GM19468 (cell line): Measurements from ENCODE around the gene BTF3L4.
"Not testable (repeated sequence)": the region's sequence is repeated elsewhere in the genome, so short reads cannot be mapped to it uniquely, and the experiment has no call there.

Experiments
- ATAC-seq: cut with Tn5 transposase; IDR thresholded peaks from one replicate; pipeline ENCODE4 v1.9.1; 2021; ENCODE audit warnings: mild to moderate bottlenecking, moderate library complexity, moderate number of reproducible peaks; ENCODE audit not compliant: unreplicated experiment; ENCODE audit errors: extremely low read depth

Gene BTF3L4

DNA sequence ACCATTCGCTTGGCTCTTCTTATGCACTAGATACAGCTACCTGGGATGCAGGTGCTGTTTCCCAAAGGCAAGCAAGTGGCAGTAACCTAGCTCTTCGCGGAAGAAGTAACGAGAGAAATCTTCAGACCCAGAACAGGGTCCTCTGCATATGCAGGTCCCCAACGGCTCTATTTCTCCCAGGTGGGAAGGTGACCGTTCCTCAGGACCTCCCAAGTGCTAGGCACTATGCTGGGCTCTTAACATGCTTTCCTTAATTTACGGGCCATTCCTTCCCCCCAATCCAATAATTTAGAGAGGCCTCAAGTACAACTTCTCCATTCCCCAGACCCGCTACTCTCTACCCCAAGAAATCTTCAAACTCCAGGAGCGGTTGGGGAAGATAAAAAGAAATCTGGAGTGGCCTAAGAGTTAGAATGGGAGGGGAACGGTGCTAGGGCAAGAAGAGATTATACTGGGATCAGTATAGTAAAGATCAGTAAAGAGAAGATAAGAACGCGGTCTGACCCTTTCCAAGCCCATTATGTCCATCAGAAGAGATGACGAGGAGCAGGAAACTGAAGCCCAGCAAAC is 1.5 kb upstream of the BTF3L4 start:
- ATAC-seq = no peak

DNA sequence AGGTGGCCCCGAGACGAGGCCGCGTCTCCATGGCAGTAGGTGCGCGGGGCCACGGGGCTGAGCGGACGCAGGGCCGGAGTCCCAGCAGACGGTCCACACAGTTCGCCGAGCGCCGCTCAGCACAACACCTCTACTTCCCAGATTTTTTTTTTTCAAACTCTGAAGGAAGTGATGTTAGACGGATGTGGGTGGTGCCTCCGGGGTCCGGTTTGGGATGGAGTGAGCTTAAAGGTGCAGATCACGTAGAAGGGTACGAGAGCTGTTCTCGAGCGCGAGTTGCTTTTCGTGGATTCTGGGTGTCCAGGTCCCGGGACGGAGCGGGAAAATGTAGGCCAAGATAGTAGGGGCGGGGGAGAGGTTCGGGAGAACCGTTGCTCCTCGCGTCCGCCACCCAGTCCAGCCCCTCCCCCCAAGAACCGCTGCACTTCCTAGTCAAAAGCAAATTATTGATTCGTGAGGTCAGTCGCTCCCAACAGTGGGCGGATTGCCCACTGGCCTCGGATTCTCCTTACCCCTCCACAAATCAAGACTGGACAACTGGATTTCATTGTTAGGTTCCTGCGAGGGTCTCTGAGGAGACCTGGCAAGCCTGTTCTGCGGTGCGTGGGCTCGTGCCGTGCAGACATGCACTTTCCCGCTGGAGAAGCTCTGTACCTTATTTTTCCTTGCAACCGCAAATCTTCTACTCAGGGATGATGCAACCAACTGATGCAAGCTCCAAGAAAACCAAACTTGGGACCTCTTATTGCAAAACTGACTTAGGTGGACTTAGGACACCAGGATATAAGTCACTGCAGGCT is 829 bp upstream of the BTF3L4 start, which contains the start of gene TXNDC12:
TXNDC12 (minus strand) TSS at position 126 of the 800 bp plus-strand sequence; CDS start at position 31, 95 bp downstream.
- no peak for ATAC-seq

DNA sequence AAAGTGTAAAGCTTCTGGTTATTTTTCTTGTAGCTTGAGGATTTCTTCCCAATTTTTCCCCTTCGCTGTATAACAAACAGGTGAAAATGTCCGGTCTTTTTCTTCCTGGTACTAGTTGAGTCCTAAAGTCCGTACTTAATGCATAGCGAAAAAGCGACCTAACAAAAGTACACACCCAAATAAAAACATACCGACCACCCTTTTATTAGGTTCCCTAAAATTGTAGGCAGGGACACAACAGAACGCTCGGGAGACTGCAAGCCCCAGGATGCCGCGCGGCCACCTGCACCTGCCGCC is 281 bp upstream of the BTF3L4 start:
- no peak for ATAC-seq

DNA sequence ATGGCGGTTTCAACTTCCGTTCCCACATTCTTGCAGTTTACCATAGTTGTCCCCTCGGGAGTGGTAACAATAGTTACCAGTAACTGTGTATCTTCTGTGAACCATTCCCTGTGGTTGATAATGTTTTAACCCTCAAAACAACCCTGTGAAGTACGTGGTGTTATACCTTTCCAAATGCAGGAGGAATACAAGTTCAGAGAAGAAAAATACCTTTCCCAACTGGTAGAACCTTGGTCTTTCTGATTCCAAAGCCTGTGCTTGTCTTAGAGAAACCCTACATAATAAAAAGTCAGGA is 789 bp downstream of the BTF3L4 start:
- ATAC-seq = peak; percentile 3

DNA sequence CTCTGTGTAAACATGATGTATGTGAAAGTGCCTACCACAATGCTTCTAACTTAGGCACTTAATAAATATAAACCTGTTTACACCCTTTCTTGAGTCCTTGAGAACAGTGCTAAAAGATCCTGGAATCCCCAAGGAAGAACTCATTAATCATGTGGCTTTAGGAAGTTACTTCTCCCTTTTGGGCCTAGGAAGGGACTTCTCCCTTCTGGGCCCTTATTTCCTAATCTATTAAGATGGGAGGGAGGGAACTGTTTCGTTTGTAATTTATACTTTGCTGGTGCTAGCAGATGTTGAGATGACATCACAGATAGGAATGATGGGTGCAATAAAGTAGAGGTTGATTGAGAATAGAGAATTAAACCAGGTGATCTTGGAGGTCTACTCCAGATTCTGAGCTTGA is 1.2 kb downstream of the BTF3L4 start:
- no peak for ATAC-seq

DNA sequence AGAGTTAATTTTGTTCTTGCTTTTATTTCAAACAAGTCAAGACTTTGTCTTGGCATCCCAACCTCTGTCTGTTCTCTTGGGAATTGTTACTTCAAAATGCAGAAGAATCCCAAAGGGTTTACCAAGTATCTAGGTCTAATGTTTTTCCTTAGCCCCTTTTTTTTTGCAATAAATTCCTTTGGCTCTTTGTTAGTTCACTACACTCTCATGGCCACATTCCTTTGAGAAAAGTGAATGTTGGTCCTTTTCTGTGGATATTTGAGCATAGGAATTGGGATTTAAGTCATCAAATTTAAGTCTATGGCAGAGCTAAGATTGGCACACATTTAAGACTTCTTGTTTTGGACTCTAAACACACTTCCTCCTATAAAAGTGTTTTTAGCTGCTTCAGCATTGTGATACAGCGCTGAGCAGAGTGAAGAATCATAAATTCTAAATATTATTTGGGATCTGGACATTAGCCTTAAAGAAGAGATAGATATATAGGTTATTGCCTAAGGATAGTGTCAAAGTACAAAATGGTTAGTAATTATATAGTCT is 1.9 kb downstream of the BTF3L4 start:
- no peak for ATAC-seq

DNA sequence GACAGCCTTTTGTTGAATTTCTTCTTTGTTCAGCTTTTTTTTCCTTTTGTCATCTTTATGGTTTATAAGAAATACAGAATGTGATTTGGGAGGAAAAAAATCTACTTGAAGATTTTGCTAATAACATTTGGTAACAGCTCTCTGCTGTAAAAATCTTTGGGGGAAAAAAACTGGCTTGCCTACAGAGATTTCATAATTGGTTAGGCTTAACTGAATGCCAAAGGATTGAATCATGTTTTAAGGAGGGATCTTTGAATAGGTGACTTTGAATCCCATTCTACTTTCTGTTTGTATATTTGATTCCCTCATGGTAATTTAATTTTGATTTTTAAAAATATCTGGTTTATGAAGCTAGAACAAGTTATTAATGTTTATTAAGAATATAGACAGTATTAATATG is 3.2 kb downstream of the BTF3L4 start:
- no peak for ATAC-seq

DNA sequence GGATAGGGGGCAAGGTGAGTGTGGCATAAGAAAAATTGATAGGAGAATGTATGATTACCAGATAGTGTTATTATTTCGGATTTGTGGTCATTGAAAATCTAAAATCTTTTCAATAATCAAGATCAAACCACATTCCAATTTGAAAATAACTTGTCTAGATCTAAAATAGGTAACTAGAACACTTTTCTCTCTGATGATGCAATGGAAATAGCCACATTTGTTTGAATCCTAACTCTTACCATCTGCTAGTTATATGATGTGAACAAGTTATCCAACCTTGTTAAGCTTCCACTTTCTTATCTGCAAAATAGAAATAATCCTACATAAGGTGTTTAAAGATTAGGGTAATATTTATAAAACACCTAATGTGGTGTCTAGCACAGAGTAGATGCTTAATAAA is 3.8 kb downstream of the BTF3L4 start:
- no peak for ATAC-seq

DNA sequence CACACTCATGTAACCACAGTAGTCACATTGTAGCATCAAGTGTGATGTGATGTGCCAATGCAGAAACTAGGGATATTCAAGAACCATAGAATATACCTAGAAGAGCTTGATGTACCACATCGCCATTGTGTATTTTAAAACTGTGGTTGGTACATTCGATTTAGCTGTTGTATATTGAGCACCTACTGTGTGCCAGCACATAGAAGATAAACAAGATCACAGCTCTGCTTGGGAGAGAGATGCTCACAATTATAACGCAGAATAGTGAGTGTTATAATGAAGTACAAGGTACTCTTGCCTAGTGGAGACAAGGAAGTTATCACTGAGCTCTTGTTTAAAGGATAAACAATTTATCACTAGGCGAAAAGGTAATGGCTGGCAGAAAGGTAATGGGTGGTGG is 4.7 kb downstream of the BTF3L4 start:
- no peak for ATAC-seq

DNA sequence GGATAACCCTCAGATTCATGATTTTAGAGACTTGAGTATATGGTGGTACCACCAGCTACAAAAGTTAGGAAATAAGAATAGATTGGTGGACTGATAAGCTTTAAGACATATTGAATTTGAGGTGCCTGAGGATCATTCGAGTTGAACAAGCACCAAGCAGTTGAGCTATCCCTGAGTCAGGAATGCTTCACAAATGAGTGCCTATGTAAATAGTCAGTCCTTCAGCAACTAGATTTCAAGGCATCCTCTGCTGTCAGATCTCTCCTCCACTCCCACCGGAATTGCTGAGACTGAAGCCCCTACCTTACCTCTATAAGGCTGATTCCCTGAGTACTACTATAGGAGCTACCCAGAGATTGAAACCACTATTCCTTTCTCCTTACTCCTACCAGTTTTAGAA is 7.1 kb downstream of the BTF3L4 start:
- ATAC-seq = no peak

DNA sequence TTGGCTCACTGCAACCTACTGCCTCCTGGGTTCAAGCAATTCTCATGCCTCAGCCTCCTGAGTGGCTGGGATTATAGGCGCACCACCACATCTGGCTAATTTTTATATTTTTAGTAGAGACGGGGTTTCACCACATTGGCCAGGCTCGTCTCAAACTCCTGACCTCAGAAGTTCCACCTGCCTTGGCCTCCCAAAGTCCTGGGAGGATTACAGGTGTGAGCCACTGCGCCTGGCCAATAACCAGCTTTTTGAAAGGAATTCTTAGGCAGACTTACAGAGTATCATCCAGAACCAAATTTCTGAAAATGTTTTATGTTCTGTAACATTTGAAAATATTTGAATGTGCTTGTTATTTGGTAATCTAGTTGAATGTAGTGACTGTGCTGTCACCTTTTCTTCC is 14.6 kb downstream of the BTF3L4 start:
- no peak for ATAC-seq

DNA sequence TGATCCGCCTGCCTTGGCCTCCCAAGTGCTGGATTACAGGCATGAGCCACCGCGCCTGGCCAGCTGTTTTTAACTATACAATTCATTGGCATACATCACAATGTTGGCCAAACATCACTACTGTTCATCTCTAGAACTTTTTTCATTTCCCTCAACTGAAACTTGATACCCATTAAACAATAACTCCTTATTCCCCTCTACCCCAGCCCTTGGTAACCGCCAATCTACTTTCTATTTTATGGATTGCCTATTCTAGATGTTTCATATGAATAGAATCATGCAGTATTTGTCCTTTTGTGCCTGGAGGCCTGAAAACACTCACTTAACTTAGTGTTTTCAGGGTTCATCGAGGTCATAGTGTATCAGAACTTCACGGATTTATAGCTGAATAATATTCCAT is 16.2 kb downstream of the BTF3L4 start:
- ATAC-seq = no peak

DNA sequence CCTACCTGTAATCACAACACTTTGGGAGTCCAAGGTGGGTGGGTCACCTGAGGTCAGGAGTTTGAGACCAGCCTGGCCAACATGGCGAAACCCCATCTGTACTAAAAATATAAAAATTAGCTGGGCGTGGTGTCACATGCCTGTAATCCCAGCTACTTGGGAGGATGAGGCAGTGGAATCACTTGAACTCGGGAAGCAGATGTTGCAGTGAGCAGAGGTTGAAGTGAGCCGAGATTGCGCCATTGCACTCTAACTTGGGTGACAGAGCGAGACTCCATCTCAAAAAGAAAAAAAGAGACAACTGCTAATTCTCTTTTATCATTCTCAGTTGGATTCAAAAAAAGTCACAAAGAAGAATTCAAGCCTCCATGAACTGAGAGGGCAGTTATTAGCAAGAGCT is 21.2 kb downstream of the BTF3L4 start:
- ATAC-seq = not testable (repeated sequence)

DNA sequence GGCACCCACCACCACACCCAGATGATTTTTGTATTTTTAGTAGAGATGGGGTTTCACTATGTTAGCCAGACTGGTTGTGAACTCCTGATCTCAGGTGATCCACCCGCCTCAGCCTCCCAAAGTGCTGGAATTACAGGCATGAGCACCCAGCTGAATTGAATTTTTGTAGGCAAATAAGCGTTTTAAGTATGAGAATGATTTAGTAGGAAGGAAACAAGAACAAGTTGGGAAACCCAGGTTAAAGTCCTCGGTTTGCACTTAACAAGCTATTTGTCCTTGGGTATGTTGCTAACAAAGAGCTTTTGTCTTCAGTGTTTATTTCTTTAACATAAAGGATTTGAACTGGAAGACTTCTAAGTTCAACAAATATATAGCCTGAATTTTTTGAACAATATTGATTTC is 23.9 kb downstream of the BTF3L4 start:
- no peak for ATAC-seq

DNA sequence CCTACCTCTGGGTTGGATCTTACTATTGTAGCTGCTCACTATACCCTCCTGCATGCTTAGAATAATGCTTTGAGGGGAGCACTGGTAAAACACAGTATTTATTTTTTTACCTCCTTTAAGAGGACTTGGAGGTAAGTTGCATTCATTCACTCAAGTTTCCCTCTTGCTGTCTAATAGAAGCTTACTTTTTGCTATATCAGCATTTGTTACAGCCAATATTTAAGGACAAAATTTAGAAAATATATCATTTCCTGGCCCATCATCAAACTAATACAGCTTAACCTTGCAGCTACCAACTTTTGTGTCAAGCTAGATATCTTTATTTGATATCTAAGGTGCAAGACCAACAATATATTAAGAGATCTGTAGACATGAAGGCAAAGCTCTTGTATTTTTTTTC is 31.8 kb downstream of the BTF3L4 start:
- not testable (repeated sequence) for ATAC-seq

DNA sequence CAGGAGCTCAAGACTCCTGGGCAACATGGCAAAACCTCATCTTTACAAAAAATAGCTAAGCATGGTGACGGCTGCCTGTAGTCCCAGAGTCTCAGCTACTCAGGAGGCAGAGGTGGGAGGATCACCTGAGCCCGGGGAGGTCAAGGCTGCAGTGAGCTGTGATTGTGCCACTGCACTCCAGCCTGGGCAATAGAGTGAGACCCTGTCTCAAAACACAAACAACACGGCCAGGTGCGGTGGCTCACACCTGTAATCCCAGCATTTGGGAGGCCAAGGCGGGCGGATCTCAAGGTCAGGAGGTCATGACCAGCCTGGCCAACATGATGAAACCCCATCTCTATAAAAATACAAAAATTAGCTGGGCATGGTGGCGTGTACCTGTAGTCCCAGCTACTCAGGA is 38.2 kb downstream of the BTF3L4 start:
- not testable (repeated sequence) for ATAC-seq

DNA sequence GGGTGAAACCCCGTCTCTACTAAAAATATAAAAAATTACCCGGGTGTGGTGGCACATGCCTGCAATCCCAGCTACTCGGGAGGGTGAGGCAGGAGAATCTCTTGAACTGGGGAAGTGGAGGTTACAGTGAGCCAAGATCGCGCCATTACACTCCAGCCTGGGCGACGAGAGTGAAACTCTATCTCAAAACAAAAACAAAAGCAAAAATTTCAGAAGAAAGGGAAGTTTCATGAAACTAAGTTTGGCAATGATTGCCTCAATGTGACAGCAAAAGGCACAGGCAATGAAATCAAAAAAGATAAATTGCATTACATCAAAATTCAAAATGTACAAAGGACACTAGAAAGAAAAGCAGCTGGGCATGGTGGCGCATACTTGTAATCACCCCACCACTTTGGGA is 40.1 kb downstream of the BTF3L4 start:
- ATAC-seq = no peak

DNA sequence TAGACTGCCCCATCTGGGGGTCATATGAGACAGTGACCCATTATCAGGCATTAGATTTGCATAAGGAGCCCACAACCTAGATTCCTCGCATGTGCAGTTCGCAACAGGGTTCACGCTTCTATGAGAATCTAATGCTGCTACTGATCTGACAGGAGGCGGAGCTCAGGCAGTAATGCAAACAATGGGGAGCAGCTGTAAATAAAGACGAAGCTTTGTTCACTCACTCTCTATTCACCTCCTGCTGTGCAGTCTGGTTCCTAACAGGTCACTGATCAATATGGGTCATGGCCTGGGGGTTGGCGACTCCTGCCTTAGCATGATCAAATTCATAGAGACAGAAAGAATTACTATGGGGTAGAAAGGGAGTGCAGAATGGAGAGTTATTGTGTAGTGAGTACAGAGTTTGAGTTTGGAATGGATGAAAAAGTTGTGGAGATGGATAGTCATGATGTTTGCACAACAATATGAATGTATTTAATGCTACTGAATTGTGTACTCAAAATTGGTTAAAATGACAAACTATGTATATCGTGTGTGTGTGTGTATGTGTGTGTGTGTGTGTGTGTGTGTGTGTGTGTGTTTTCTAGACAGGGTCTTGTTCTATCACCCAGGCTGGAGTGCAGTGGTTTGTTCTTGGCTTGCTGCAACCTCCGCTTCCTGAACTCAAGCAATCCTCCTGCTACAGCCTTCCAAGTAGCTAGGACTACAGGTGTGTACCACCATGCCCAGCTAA is 42.2 kb downstream of the BTF3L4 start:
- no peak for ATAC-seq

DNA sequence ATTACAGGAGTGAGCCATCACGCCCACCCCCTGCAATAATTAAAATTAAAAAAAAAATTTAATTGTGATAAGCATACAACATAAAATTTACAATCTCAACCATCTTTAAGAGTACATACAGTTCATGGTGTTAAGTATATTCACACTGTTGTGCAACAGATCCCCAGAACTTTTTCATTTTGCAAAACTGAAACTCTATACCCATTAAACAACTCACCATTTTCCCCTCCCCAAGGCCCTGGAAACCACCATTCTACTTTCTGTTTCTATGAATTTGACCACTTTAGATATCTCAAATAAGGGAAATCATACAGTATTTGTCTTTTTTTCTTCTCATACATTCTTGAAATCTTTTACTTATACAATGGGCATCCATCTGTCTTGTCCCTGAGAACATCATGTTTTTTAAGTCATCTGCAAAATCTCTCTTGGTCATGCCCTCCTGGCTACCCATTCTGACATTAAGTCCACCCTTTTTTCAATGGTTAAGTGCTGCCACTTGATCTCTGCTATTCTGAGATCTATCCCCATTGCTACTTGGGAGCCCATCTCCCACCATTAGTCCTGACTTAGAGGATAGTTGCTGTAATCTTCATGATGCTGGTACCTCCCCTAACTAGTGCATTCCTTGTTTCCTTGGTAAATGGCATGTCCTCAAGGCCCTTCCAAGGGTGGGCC is 46.4 kb downstream of the BTF3L4 start:
- peak; percentile 55 for ATAC-seq

DNA sequence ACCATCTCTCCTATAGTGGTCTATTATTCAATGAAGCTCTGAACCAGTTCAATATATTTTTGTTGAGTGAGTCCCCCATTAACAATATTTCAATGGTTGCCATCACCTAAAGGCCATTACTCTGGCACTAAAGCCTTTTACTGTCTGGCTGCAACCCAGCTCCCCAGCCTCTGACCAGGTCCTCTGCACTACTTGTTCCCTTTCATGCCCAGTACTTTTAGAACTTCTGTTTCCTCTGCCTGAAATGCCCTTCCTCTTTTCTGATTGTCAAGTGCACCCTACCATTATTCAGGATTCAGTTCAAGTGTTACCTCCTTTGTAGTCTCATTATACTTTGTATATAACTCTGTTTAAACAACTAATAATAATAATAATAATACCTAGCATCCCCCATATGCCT is 55.4 kb downstream of the BTF3L4 start:
- no peak for ATAC-seq

DNA sequence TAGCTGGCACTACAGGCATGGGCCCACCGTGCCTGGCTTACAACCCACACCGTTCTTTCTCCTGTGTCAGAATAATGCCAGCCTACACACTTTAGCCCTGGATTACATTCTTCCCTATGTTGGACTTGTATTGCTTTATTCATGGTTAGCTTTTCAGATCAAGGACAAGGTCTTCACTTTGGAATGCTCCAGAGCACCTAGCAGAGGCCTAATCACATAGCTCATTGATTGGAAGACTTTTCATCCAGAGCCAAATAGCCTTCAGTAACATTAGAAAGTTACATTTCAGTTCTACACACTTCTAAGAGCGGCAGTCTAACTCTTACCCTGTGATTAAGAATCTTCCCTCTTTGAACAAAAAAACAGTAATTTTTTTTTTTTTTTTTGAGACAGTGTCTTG is 56.4 kb downstream of the BTF3L4 start:
- no peak for ATAC-seq
